ENCODE results near the gene CALN1. TPM values are rescaled to one million over a fixed set of nuclear protein-coding genes. Genes with fewer than 3 reads are reported as not detected.

CALN1 gene
- total and polyA plus RNA-seq, 4 donors: 0.02 to 0.91 (median 0.03) TPM

GRCh38 chr7:71974611-71975010, 437.5 kb downstream of the CALN1 start:
- ATAC-seq (ENCODE audit: insufficient read depth, low FRiP score) (no peak), DNase-seq (no peak)
- TF ChIP-seq CTCF (IDR thresholded peaks at IDR 0.05; ENCODE audit: control extremely low read depth, extremely low read depth): no peak
- Histone ChIP-seq H3K4me1 (ENCODE audit: control insufficient read depth in 5 of 5, insufficient read depth in 5 of 5, low read length in 5 of 5) (no peaks in the 10 kb centered on the region), H3K4me3 (no peak overlapping the region), H3K9me3 (ENCODE audit: control insufficient read depth in 4 of 4, insufficient read depth in 3 of 4, low read length in 3 of 4) (peaks cover 0 to 4% (median 0%) of the 10 kb centered on the region in 4 donors), H3K27ac (ENCODE audit: low read depth in 1 of 2, low read length in 1 of 2) (no peak overlapping the region), H3K27me3 (ENCODE audit: control insufficient read depth in 3 of 3, insufficient read depth in 3 of 3, low read length in 2 of 3) (no peaks in the 10 kb centered on the region), H3K9ac (ENCODE audit: insufficient read depth in 1 of 2, low read length in 2 of 2) (no peak overlapping the region), H3K36me3 (ENCODE audit: control insufficient read depth in 4 of 4, insufficient read depth in 4 of 4, low read length in 4 of 4) (no peaks in the 10 kb centered on the region)
- WGBS, 2 donors: 85 to 87% methylated on average over 7 of the region's 7 CpGs

- no peak overlapping the region for H3K4me3 ChIP-seq
- H3K27me3 ChIP-seq (ENCODE audit: control insufficient read depth in 3 of 3, insufficient read depth in 3 of 3, low read length in 2 of 3): no peaks in the 10 kb centered on the region
- H3K9me3 ChIP-seq (ENCODE audit: control insufficient read depth in 4 of 4, insufficient read depth in 3 of 4, low read length in 3 of 4): peaks cover 0 to 4% (median 0%) of the 10 kb centered on the region in 4 donors
- DNase-seq: no peak
- no peak overlapping the region for H3K9ac ChIP-seq (ENCODE audit: insufficient read depth in 1 of 2, low read length in 2 of 2)
- H3K4me1 ChIP-seq (ENCODE audit: control insufficient read depth in 5 of 5, insufficient read depth in 5 of 5, low read length in 5 of 5): no peaks in the 10 kb centered on the region
- H3K27ac ChIP-seq (ENCODE audit: low read depth in 1 of 2, low read length in 1 of 2): no peak overlapping the region
- ATAC-seq (ENCODE audit: insufficient read depth, low FRiP score): no peak
- no peak for TF ChIP-seq CTCF (IDR thresholded peaks at IDR 0.05; ENCODE audit: control extremely low read depth, extremely low read depth)
- no peaks in the 10 kb centered on the region for H3K36me3 ChIP-seq (ENCODE audit: control insufficient read depth in 4 of 4, insufficient read depth in 4 of 4, low read length in 4 of 4)
- 57 to 72% methylated on average over 7 of the region's 7 CpGs for WGBS, 2 donors
These were observed 439.6 kb downstream of the CALN1 start for GRCh38 chr7:71972534-71972933.

- Histone ChIP-seq H3K27me3 (ENCODE audit: control insufficient read depth in 3 of 3, insufficient read depth in 3 of 3, low read length in 2 of 3) (no peaks in the 10 kb centered on the region), H3K4me1 (ENCODE audit: control insufficient read depth in 5 of 5, insufficient read depth in 5 of 5, low read length in 5 of 5) (no peaks in the 10 kb centered on the region), H3K27ac (ENCODE audit: low read depth in 1 of 2, low read length in 1 of 2) (no peak overlapping the region), H3K9me3 (ENCODE audit: control insufficient read depth in 4 of 4, insufficient read depth in 3 of 4, low read length in 3 of 4) (peaks cover 0 to 4% (median 0%) of the 10 kb centered on the region in 4 donors), H3K4me3 (no peak overlapping the region), H3K36me3 (ENCODE audit: control insufficient read depth in 4 of 4, insufficient read depth in 4 of 4, low read length in 4 of 4) (no peaks in the 10 kb centered on the region), H3K9ac (ENCODE audit: insufficient read depth in 1 of 2, low read length in 2 of 2) (no peak overlapping the region)
- TF ChIP-seq CTCF (IDR thresholded peaks at IDR 0.05; ENCODE audit: control extremely low read depth, extremely low read depth): no peak
- 72 to 83% methylated on average over 3 of the region's 3 CpGs for WGBS, 2 donors
- no peak for ATAC-seq (ENCODE audit: insufficient read depth, low FRiP score)
- DNase-seq: no peak
These were observed 441.4 kb downstream of the CALN1 start for GRCh38 chr7:71970725-71971124.

- Histone ChIP-seq H3K27ac (ENCODE audit: low read depth in 1 of 2, low read length in 1 of 2) (no peak overlapping the region), H3K4me3 (no peak overlapping the region), H3K27me3 (ENCODE audit: control insufficient read depth in 3 of 3, insufficient read depth in 3 of 3, low read length in 2 of 3) (peaks cover 0 to 2% (median 0%) of the 10 kb centered on the region in 3 donors), H3K9me3 (ENCODE audit: control insufficient read depth in 4 of 4, insufficient read depth in 3 of 4, low read length in 3 of 4) (peaks cover 0 to 1% (median 0%) of the 10 kb centered on the region in 4 donors), H3K9ac (ENCODE audit: insufficient read depth in 1 of 2, low read length in 2 of 2) (no peak overlapping the region), H3K4me1 (ENCODE audit: control insufficient read depth in 5 of 5, insufficient read depth in 5 of 5, low read length in 5 of 5) (no peaks in the 10 kb centered on the region), H3K36me3 (ENCODE audit: control insufficient read depth in 4 of 4, insufficient read depth in 4 of 4, low read length in 4 of 4) (no peaks in the 10 kb centered on the region)
- 88 to 95% methylated on average over 3 of the region's 3 CpGs for WGBS, 2 donors
- no peak for TF ChIP-seq CTCF (IDR thresholded peaks at IDR 0.05; ENCODE audit: control extremely low read depth, extremely low read depth)
- DNase-seq (no peak), ATAC-seq (ENCODE audit: insufficient read depth, low FRiP score) (no peak)
These were observed 449.5 kb downstream of the CALN1 start for GRCh38 chr7:71962636-71963035.
